Sigmoid colon (tissue), 4 donors: Measurements from ENCODE around the gene IRF2.

Experiments used
- EP300 ChIP-seq, 4 donors: sonication (generic); formaldehyde crosslinking; IDR thresholded peaks; one replicate each; pipeline ENCODE4 v1.6.1; 2017; ENCODE audit warnings: antibody characterized with exemption in 4 of 4
- POLR2A ChIP-seq, 2 donors: fragments of 450-650 bp; IDR thresholded peaks; one replicate each; pipeline ENCODE4 v1.6.1; 2016; ENCODE audit warnings: antibody characterized with exemption in 2 of 2, mild to moderate bottlenecking in 2 of 2, moderate library complexity in 2 of 2
- POLR2AphosphoS5 ChIP-seq, 4 donors: sonication (generic); formaldehyde crosslinking; IDR thresholded peaks; one replicate each; pipeline ENCODE4 v1.6.1; 2017; ENCODE audit warnings: antibody characterized with exemption in 4 of 4
- TF ChIP-seq, protein P1 (sequence below), 4 experiments: fragments of 450-650 bp in 3 of 4; fragments of 200-600 bp in 1 of 4; IDR thresholded peaks; one replicate each; pipeline ENCODE4 v1.5.1; 2016 to 2019; ENCODE audit warnings: antibody characterized with exemption in 4 of 4, mild to moderate bottlenecking in 3 of 4, moderate library complexity in 2 of 4

DNA sequence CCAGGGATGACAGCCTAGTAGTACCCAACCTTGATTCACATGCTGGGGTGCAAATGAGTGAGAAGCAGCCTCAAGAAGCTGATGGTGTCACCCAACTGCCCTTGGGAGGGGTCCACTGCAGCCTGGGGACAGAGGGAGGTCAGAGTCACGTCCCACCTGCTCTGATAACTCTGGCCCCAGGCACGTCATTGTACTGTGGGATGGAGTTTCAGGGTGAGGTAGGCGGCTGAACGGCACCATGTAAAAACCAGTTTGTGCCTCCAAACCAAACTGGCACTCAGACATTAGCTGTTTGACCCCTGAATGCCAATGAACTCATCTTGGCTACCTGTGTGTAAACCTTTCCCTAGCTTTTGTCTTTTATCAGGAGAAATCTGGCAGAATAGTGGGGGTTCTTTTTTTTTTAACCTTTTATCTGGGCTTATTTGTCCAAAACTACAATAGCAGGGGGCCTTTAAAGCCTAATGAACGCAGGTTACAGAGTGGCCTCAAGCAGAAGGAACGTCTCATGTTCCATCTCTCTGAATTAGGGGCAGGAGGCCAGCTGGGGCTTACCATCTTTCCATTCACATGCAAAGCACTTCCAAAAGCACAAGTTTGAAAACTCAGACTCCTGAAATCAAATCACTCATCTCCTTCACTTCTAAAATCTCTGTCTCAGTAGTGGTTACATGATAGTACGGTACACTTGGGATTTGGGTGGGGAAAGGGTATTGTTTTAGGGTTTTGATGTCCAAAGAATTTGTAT, 89.4 kb downstream of the IRF2 start:
- TF ChIP-seq, protein P1, sequence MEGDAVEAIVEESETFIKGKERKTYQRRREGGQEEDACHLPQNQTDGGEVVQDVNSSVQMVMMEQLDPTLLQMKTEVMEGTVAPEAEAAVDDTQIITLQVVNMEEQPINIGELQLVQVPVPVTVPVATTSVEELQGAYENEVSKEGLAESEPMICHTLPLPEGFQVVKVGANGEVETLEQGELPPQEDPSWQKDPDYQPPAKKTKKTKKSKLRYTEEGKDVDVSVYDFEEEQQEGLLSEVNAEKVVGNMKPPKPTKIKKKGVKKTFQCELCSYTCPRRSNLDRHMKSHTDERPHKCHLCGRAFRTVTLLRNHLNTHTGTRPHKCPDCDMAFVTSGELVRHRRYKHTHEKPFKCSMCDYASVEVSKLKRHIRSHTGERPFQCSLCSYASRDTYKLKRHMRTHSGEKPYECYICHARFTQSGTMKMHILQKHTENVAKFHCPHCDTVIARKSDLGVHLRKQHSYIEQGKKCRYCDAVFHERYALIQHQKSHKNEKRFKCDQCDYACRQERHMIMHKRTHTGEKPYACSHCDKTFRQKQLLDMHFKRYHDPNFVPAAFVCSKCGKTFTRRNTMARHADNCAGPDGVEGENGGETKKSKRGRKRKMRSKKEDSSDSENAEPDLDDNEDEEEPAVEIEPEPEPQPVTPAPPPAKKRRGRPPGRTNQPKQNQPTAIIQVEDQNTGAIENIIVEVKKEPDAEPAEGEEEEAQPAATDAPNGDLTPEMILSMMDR (IDR thresholded peaks at IDR 0.05): no peak
- TF ChIP-seq POLR2AphosphoS5 (IDR thresholded peaks at IDR 0.05) (no peak), EP300 (IDR thresholded peaks at IDR 0.05) (no peak), POLR2A (IDR thresholded peaks at IDR 0.05) (no peak)
